ENCODE data around the gene S100A7A. TPM values are rescaled to one million over a fixed set of nuclear protein-coding genes. Genes with fewer than 3 reads are reported as not detected.

S100A7A gene
- total RNA-seq, 6 donors from 2014 or later = not detected

DNA sequence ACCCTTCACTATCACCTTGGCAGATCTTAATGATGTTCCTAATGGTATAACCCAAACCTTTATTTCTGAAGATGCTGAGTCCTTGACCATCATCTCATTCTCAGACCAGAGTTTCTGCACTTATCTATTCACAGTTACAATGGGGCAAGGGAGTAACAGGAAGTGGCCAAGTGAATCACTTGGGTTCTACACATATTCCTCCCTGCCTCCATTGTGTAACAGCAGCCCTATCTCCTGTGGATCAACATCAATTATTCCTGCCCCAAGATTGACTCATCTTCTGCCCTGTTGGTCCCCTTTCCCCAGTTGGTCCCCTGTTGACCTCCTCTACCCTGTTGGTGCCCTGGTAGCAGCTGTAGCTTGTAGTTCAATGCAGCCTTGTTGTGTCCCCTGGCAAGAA, 54.4 kb downstream of the S100A7A start:
- no peak overlapping the region for H3K27ac ChIP-seq
- no peak for TF ChIP-seq POLR2A (IDR thresholded peaks at IDR 0.05)
- no peak for TF ChIP-seq EP300 (IDR thresholded peaks at IDR 0.05)
- TF ChIP-seq, protein P1, sequence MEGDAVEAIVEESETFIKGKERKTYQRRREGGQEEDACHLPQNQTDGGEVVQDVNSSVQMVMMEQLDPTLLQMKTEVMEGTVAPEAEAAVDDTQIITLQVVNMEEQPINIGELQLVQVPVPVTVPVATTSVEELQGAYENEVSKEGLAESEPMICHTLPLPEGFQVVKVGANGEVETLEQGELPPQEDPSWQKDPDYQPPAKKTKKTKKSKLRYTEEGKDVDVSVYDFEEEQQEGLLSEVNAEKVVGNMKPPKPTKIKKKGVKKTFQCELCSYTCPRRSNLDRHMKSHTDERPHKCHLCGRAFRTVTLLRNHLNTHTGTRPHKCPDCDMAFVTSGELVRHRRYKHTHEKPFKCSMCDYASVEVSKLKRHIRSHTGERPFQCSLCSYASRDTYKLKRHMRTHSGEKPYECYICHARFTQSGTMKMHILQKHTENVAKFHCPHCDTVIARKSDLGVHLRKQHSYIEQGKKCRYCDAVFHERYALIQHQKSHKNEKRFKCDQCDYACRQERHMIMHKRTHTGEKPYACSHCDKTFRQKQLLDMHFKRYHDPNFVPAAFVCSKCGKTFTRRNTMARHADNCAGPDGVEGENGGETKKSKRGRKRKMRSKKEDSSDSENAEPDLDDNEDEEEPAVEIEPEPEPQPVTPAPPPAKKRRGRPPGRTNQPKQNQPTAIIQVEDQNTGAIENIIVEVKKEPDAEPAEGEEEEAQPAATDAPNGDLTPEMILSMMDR (IDR thresholded peaks at IDR 0.05) = no peak
- no peak for TF ChIP-seq POLR2AphosphoS5 (IDR thresholded peaks at IDR 0.05)
- peaks cover 0 to 19% (median 7%) of the 10 kb centered on the region in 4 donors for H3K9me3 ChIP-seq
- ATAC-seq (ENCODE audit: low FRiP score in 2 of 2) = no peak
- H3K36me3 ChIP-seq = no peaks in the 10 kb centered on the region
- H3K4me3 ChIP-seq = no peak overlapping the region
- H3K4me1 ChIP-seq = peaks cover 0 to 4% (median 2%) of the 10 kb centered on the region in 4 donors
- DNase-seq = no peak
- H3K27me3 ChIP-seq = no peaks in the 10 kb centered on the region

Small RNA genes within 50 kb of the gene (small RNA-seq; reads per million reads assigned to genes)
- 0 reads per million in 4 donors for gene S100A15A

Other genes starting within 250 kb of the S100A7A start
- not detected for gene LELP1, start 213.1 kb upstream of the S100A7A start, total RNA-seq
- gene PRR9, start 198.9 kb upstream of the S100A7A start, total RNA-seq = not detected
- gene LORICRIN, start 156.8 kb upstream of the S100A7A start, total RNA-seq = not detected
- gene PGLYRP3, start 103.6 kb upstream of the S100A7A start, total RNA-seq = not detected
- gene PGLYRP4, start 67.7 kb upstream of the S100A7A start, total RNA-seq = not detected
- 1,000 to 10,000 TPM in 1 of 6 donors, 100 to 1,000 TPM in 5; 133 to 1,125 (median 606) TPM for gene S100A9, start 58.7 kb upstream of the S100A7A start, total RNA-seq
- gene S100A12, start 40.9 kb upstream of the S100A7A start, total RNA-seq = 10 to 100 TPM in 5 of 6 donors, 1 to 10 TPM in 1; 5.2 to 75.7 (median 32.1) TPM
- gene S100A8, start 25.4 kb upstream of the S100A7A start, total RNA-seq = 100 to 1,000 TPM in 4 of 6 donors, 10 to 100 TPM in 2; 49.2 to 842 (median 194) TPM
- not detected for gene S100A7, start 44.1 kb downstream of the S100A7A start, total RNA-seq
- gene S100A6, start 119.5 kb downstream of the S100A7A start, total RNA-seq = 1,000 to 10,000 TPM in 3 of 6 donors, 100 to 1,000 TPM in 3; 399 to 1,595 (median 925) TPM
- not detected for gene S100A5, start 124.4 kb downstream of the S100A7A start, total RNA-seq
- 100 to 1,000 TPM; 234 to 983 (median 633) TPM for gene S100A4, start 129.3 kb downstream of the S100A7A start, total RNA-seq
- 1 to 10 TPM in 5 of 6 donors, not detected in 1; 2.0 to 4.4 (median 2.1) TPM for gene S100A3, start 132.7 kb downstream of the S100A7A start, total RNA-seq
- gene S100A2, start 149.3 kb downstream of the S100A7A start, total RNA-seq = 10 to 100 TPM in 2 of 6 donors, 1 to 10 TPM in 3, not detected in 1; 2.0 to 12.0 (median 7.9) TPM
- 100 to 1,000 TPM in 1 of 6 donors, 10 to 100 TPM in 5; 33.5 to 133 (median 55.7) TPM for gene S100A16, start 196.6 kb downstream of the S100A7A start, total RNA-seq
- 100 to 1,000 TPM in 4 of 6 donors, 10 to 100 TPM in 2; 76.5 to 239 (median 133) TPM for gene S100A14, start 199.8 kb downstream of the S100A7A start, total RNA-seq
- 100 to 1,000 TPM in 2 of 6 donors, 10 to 100 TPM in 4; 72.8 to 132 (median 86.3) TPM for gene S100A13, start 211.0 kb downstream of the S100A7A start, total RNA-seq
- gene S100A1, start 211.9 kb downstream of the S100A7A start, total RNA-seq = 1 to 10 TPM in 1 of 6 donors, not detected in 5; 1.1 TPM
- gene CHTOP, start 217.5 kb downstream of the S100A7A start, total RNA-seq = 10 to 100 TPM; 51.3 to 89.1 (median 59.2) TPM
- gene SNAPIN, start 242.2 kb downstream of the S100A7A start, total RNA-seq = 10 to 100 TPM; 13.5 to 44.4 (median 35.2) TPM